ENCODE data around the gene TGFA. TPM values are rescaled to one million over a fixed set of nuclear protein-coding genes. Genes with fewer than 3 reads are reported as not detected.
A peak's percentile ranks its signal among the peaks of the same experiment; 100 is the strongest.

TGFA gene
- total RNA-seq, 2 donors from 2014 or later, result 13.5 to 18.5 TPM

- TF ChIP-seq POLR2A (IDR thresholded peaks at IDR 0.05), result no peak
- no peak for TF ChIP-seq CTCF (IDR thresholded peaks at IDR 0.05)
- Histone ChIP-seq H3K9me3 (no peaks in the 10 kb centered on the region), H3K27ac (peak overlapping the region in 1 of 4 donors; percentile 22), H3K27me3 (no peaks in the 10 kb centered on the region), H3K4me1 (peaks cover 57% of the 10 kb centered on the region), H3K4me3 (no peak overlapping the region), H3K36me3 (replicated peaks in 1 of 2; ENCODE audit: insufficient read depth in 1 of 2, low read depth in 2 of 2) (no peaks in the 10 kb centered on the region)
- no peak for DNase-seq
- WGBS, 2 donors, result 78 to 88% methylated on average over 2 of the region's 2 CpGs
- no peak for ATAC-seq
- intact Hi-C loops (cut with DNase I), result no loop called here
Observed at GRCh38 chr2:70519453-70519852, 34.2 kb downstream of the TGFA start.

- DNase-seq (no peak), ATAC-seq (no peak)
- H3K4me1 ChIP-seq, result peaks cover 50% of the 10 kb centered on the region
- TF ChIP-seq POLR2A (IDR thresholded peaks at IDR 0.05) (no peak), CTCF (IDR thresholded peaks at IDR 0.05) (no peak)
- H3K9me3 ChIP-seq, result no peaks in the 10 kb centered on the region
- no peaks in the 10 kb centered on the region for H3K27me3 ChIP-seq
- H3K4me3 ChIP-seq, result no peak overlapping the region
- H3K36me3 ChIP-seq (replicated peaks in 1 of 2; ENCODE audit: insufficient read depth in 1 of 2, low read depth in 2 of 2), result no peaks in the 10 kb centered on the region
- intact Hi-C loops (cut with DNase I), result no loop called here
- 80 to 100% methylated on average over 1 of the region's 1 CpG for WGBS, 2 donors
- no peak overlapping the region for H3K27ac ChIP-seq
Observed at GRCh38 chr2:70518557-70518956, 35.1 kb downstream of the TGFA start.

GRCh38 chr2:70517804-70518203 lies 35.8 kb downstream of the TGFA start:
- intact Hi-C loops (cut with DNase I), result no loop called here
- no peak for TF ChIP-seq CTCF (IDR thresholded peaks at IDR 0.05)
- TF ChIP-seq POLR2A (IDR thresholded peaks at IDR 0.05), result no peak
- Histone ChIP-seq H3K4me3 (no peak overlapping the region), H3K9me3 (no peaks in the 10 kb centered on the region), H3K4me1 (peaks cover 43% of the 10 kb centered on the region), H3K27ac (no peak overlapping the region), H3K36me3 (replicated peaks in 1 of 2; ENCODE audit: insufficient read depth in 1 of 2, low read depth in 2 of 2) (no peaks in the 10 kb centered on the region), H3K27me3 (no peaks in the 10 kb centered on the region)
- DNase-seq (no peak), ATAC-seq (no peak)
- WGBS, 2 donors, result 60 to 77% methylated on average over 7 of the region's 7 CpGs

- Histone ChIP-seq H3K36me3 (replicated peaks in 1 of 2; ENCODE audit: insufficient read depth in 1 of 2, low read depth in 2 of 2) (no peaks in the 10 kb centered on the region), H3K27me3 (no peaks in the 10 kb centered on the region), H3K4me1 (peaks cover 43% of the 10 kb centered on the region), H3K4me3 (no peak overlapping the region), H3K27ac (no peak overlapping the region), H3K9me3 (no peaks in the 10 kb centered on the region)
- 64 to 91% methylated on average over 5 of the region's 5 CpGs for WGBS, 2 donors
- no peak for TF ChIP-seq CTCF (IDR thresholded peaks at IDR 0.05)
- no peak for TF ChIP-seq POLR2A (IDR thresholded peaks at IDR 0.05)
- intact Hi-C loops (cut with DNase I), result no loop called here
- DNase-seq (no peak), ATAC-seq (no peak)
Observed at GRCh38 chr2:70516596-70516995, 37.0 kb downstream of the TGFA start.

GRCh38 chr2:70515938-70516337 lies 37.7 kb downstream of the TGFA start:
- no peaks in the 10 kb centered on the region for H3K36me3 ChIP-seq (replicated peaks in 1 of 2; ENCODE audit: insufficient read depth in 1 of 2, low read depth in 2 of 2)
- H3K27me3 ChIP-seq, result no peaks in the 10 kb centered on the region
- no peak overlapping the region for H3K27ac ChIP-seq
- 46 to 69% methylated on average over 4 of the region's 4 CpGs for WGBS, 2 donors
- no peak for DNase-seq
- intact Hi-C loops (cut with DNase I), result no loop called here
- H3K9me3 ChIP-seq, result no peaks in the 10 kb centered on the region
- H3K4me3 ChIP-seq, result no peak overlapping the region
- no peak for ATAC-seq
- H3K4me1 ChIP-seq, result peaks cover 39% of the 10 kb centered on the region
- TF ChIP-seq POLR2A (IDR thresholded peaks at IDR 0.05) (no peak), CTCF (IDR thresholded peaks at IDR 0.05) (no peak)

All from body of pancreas (tissue), 4 donors.